ENCODE results near the gene TTC39B. TPM values are rescaled to one million over a fixed set of nuclear protein-coding genes. Genes with fewer than 3 reads are reported as not detected.

Gene TTC39B
- total RNA-seq, 2 experiments from 2014 or later: 0.06 TPM; not detected in 1

- no peaks in the 10 kb centered on the region for H3K79me2 ChIP-seq (ENCODE audit: insufficient read depth, low read depth, low read length)
- DNase-seq (ENCODE audit: low spot score): no peak
- ChIA-PET CTCF (ENCODE audit: unreplicated experiment) (no interaction called here), POLR2A (interaction anchor here (0.6 kb wide), 1 partner anchor 10 kb away, joined by 5 read pairs; no protein-coding TSS in a partner anchor)
- H3K4me2 ChIP-seq (ENCODE audit: low read length): no peak overlapping the region
- H4K20me1 ChIP-seq (ENCODE audit: insufficient read depth, low read length): no peaks in the 10 kb centered on the region
- H2AFZ ChIP-seq (ENCODE audit: low read length): no peak overlapping the region
- no peak overlapping the region for H3K27ac ChIP-seq (ENCODE audit: low read depth, low read length, poor library complexity, severe bottlenecking)
- H3K9me3 ChIP-seq (ENCODE audit: low read length): no peaks in the 10 kb centered on the region
- intact Hi-C loops (cut with micrococcal nuclease; ENCODE audit: unreplicated experiment): no loop called here
- no TSS peak for BruUV-seq (replicated peaks)
- no peaks in the 10 kb centered on the region for H3K4me1 ChIP-seq (ENCODE audit: insufficient read depth, low read length, poor library complexity, severe bottlenecking)
- H3K9me2 ChIP-seq (ENCODE audit: insufficient read depth, low read length): no peaks in the 10 kb centered on the region
- TF ChIP-seq, protein P1, sequence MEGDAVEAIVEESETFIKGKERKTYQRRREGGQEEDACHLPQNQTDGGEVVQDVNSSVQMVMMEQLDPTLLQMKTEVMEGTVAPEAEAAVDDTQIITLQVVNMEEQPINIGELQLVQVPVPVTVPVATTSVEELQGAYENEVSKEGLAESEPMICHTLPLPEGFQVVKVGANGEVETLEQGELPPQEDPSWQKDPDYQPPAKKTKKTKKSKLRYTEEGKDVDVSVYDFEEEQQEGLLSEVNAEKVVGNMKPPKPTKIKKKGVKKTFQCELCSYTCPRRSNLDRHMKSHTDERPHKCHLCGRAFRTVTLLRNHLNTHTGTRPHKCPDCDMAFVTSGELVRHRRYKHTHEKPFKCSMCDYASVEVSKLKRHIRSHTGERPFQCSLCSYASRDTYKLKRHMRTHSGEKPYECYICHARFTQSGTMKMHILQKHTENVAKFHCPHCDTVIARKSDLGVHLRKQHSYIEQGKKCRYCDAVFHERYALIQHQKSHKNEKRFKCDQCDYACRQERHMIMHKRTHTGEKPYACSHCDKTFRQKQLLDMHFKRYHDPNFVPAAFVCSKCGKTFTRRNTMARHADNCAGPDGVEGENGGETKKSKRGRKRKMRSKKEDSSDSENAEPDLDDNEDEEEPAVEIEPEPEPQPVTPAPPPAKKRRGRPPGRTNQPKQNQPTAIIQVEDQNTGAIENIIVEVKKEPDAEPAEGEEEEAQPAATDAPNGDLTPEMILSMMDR (conservative IDR thresholded peaks at IDR 0.05; ENCODE audit: low read length): no peak
- no peak for TF ChIP-seq EZH2phosphoT487 (IDR thresholded peaks at IDR 0.05; ENCODE audit: borderline replicate concordance, low read depth, low read length)
- no peaks in the 10 kb centered on the region for H3K36me3 ChIP-seq (ENCODE audit: insufficient read depth, low read length)
- no peak overlapping the region for H3K4me3 ChIP-seq (ENCODE audit: low read depth, low read length, poor library complexity, severe bottlenecking)
Observed at GRCh38 chr9:15221746-15222145, 85.3 kb downstream of the TTC39B start.

DNA sequence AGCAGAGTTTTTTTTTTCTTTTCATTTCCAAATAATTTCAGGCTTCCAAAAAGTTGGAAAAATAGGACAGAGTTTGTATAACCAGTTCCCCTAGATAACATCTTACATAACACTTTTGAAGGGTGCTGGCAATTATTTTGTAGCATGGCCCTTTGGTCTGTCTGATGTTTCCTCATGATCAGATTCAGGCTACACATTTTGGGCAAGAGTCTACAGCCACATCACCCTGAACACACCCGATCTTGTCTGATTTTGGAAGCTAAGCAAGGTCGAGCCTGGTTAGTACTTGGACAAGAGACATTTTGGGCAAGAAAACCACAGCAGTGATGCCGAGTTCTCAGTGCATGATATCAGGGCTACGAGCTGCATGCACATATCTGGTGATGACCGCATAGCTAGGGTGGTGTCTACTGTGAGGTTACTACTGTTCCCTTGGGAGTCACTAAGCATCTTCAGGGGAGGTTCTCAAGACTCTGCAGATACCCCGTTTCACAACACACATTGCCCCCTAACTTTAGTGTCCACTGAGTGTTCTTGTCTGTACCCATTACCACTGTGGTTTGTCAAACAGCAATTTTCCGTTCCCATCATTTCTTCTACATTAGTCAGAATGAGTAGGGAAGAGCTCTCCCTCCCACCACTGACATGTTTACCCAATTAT lies 86.2 kb downstream of the TTC39B start:
- Histone ChIP-seq H3K79me2 (ENCODE audit: insufficient read depth, low read depth, low read length) (no peaks in the 10 kb centered on the region), H3K9me3 (ENCODE audit: low read length) (no peaks in the 10 kb centered on the region), H3K4me2 (ENCODE audit: low read length) (no peak overlapping the region), H3K9me2 (ENCODE audit: insufficient read depth, low read length) (no peaks in the 10 kb centered on the region), H3K36me3 (ENCODE audit: insufficient read depth, low read length) (no peaks in the 10 kb centered on the region), H4K20me1 (ENCODE audit: insufficient read depth, low read length) (no peaks in the 10 kb centered on the region), H2AFZ (ENCODE audit: low read length) (no peak overlapping the region), H3K27ac (ENCODE audit: low read depth, low read length, poor library complexity, severe bottlenecking) (no peak overlapping the region), H3K4me3 (ENCODE audit: low read depth, low read length, poor library complexity, severe bottlenecking) (no peak overlapping the region), H3K4me1 (ENCODE audit: insufficient read depth, low read length, poor library complexity, severe bottlenecking) (no peaks in the 10 kb centered on the region)
- ChIA-PET CTCF (ENCODE audit: unreplicated experiment) (no interaction called here), POLR2A (no interaction called here)
- intact Hi-C loops (cut with micrococcal nuclease; ENCODE audit: unreplicated experiment): no loop called here
- BruUV-seq (replicated peaks): no TSS peak
- TF ChIP-seq EZH2phosphoT487 (IDR thresholded peaks at IDR 0.05; ENCODE audit: borderline replicate concordance, low read depth, low read length): no peak
- TF ChIP-seq, protein P1 (conservative IDR thresholded peaks at IDR 0.05; ENCODE audit: low read length): no peak
- no peak for DNase-seq (ENCODE audit: low spot score)

GRCh38 chr9:15219546-15219945 lies 87.5 kb downstream of the TTC39B start:
- Histone ChIP-seq H3K9me3 (ENCODE audit: low read length) (no peaks in the 10 kb centered on the region), H3K79me2 (ENCODE audit: insufficient read depth, low read depth, low read length) (no peaks in the 10 kb centered on the region), H3K4me3 (ENCODE audit: low read depth, low read length, poor library complexity, severe bottlenecking) (no peak overlapping the region), H2AFZ (ENCODE audit: low read length) (no peak overlapping the region), H3K4me1 (ENCODE audit: insufficient read depth, low read length, poor library complexity, severe bottlenecking) (no peaks in the 10 kb centered on the region), H4K20me1 (ENCODE audit: insufficient read depth, low read length) (no peaks in the 10 kb centered on the region), H3K4me2 (ENCODE audit: low read length) (no peak overlapping the region), H3K9me2 (ENCODE audit: insufficient read depth, low read length) (no peaks in the 10 kb centered on the region), H3K27ac (ENCODE audit: low read depth, low read length, poor library complexity, severe bottlenecking) (no peak overlapping the region), H3K36me3 (ENCODE audit: insufficient read depth, low read length) (no peaks in the 10 kb centered on the region)
- intact Hi-C loops (cut with micrococcal nuclease; ENCODE audit: unreplicated experiment): no loop called here
- no TSS peak for BruUV-seq (replicated peaks)
- TF ChIP-seq, protein P1 (conservative IDR thresholded peaks at IDR 0.05; ENCODE audit: low read length): no peak
- no peak for TF ChIP-seq EZH2phosphoT487 (IDR thresholded peaks at IDR 0.05; ENCODE audit: borderline replicate concordance, low read depth, low read length)
- ChIA-PET CTCF (ENCODE audit: unreplicated experiment) (no interaction called here), POLR2A (interaction anchor here (1.0 kb wide), 1 partner anchor 12 kb away, joined by 3 read pairs; no protein-coding TSS in a partner anchor)
- DNase-seq (ENCODE audit: low spot score): no peak

Data from OCI-LY7 (cell line).